ENCODE results near the gene ARHGAP24. TPM values are rescaled to one million over a fixed set of nuclear protein-coding genes. Genes with fewer than 3 reads are reported as not detected.

ARHGAP24 gene
- total RNA-seq, 1 experiment from 2014 or later: 2.1 TPM

DNA sequence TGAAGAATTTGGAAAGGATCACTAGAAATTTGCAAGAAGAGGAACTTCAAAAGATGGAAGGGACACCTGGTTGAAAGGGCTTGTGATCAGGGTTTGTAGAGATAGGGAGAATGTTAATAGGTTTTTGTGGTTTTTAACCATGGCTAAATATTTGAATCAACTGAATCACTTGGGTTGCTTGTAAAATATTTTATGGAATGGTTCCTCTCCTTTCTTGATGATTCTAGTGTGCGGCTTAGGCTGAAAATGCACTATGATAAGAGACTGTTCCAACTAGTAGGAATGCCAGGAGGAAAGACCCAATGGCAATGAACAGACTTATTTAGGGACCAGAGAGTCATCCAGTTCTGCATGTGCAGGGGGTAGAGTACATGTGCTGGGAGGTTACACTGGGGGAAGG is 408.2 kb downstream of the ARHGAP24 start (continued):
- TF ChIP-seq, protein P1, sequence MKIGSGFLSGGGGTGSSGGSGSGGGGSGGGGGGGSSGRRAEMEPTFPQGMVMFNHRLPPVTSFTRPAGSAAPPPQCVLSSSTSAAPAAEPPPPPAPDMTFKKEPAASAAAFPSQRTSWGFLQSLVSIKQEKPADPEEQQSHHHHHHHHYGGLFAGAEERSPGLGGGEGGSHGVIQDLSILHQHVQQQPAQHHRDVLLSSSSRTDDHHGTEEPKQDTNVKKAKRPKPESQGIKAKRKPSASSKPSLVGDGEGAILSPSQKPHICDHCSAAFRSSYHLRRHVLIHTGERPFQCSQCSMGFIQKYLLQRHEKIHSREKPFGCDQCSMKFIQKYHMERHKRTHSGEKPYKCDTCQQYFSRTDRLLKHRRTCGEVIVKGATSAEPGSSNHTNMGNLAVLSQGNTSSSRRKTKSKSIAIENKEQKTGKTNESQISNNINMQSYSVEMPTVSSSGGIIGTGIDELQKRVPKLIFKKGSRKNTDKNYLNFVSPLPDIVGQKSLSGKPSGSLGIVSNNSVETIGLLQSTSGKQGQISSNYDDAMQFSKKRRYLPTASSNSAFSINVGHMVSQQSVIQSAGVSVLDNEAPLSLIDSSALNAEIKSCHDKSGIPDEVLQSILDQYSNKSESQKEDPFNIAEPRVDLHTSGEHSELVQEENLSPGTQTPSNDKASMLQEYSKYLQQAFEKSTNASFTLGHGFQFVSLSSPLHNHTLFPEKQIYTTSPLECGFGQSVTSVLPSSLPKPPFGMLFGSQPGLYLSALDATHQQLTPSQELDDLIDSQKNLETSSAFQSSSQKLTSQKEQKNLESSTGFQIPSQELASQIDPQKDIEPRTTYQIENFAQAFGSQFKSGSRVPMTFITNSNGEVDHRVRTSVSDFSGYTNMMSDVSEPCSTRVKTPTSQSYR (CRISPR knock-in tag; IDR thresholded peaks at IDR 0.05): no peak
- TF ChIP-seq, protein P2, sequence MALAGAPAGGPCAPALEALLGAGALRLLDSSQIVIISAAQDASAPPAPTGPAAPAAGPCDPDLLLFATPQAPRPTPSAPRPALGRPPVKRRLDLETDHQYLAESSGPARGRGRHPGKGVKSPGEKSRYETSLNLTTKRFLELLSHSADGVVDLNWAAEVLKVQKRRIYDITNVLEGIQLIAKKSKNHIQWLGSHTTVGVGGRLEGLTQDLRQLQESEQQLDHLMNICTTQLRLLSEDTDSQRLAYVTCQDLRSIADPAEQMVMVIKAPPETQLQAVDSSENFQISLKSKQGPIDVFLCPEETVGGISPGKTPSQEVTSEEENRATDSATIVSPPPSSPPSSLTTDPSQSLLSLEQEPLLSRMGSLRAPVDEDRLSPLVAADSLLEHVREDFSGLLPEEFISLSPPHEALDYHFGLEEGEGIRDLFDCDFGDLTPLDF (CRISPR knock-in tag; IDR thresholded peaks at IDR 0.05): no peak
- TF ChIP-seq GTF2I (CRISPR knock-in tag; conservative IDR thresholded peaks at IDR 0.05): no peak

DNA sequence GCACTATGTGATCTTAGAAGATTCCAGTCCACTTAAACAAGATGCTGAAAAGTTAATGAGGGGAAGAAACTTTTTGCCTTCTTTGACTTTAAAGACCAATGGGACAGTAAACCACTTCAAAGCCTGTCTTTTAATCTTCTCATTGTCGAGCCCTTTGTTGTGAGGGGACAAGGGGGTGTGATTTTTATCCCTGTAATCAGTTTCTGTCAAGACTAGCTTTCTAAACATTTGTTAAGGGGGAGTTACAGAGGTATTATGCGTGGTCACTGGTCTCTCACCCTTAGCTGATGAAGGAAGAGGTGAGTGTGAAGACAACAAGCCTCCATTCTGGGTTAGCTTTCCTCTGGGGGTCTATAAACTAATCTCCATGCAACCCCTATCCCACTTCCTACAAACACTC is 409.3 kb downstream of the ARHGAP24 start:
- Mint-ChIP-seq H3K4me3 (no peak overlapping the region), H3K36me3 (no peaks in the 10 kb centered on the region), H3K27ac (no peak overlapping the region), H3K27me3 (ENCODE audit: low read depth) (no peaks in the 10 kb centered on the region), H3K9me3 (peaks cover 4% of the 10 kb centered on the region), H3K4me1 (peaks cover 12% of the 10 kb centered on the region)
- TF ChIP-seq SMAD3 (CRISPR knock-in tag; IDR thresholded peaks at IDR 0.05; ENCODE audit: borderline replicate concordance) (no peak), MXD4 (CRISPR knock-in tag; IDR thresholded peaks at IDR 0.05; ENCODE audit: borderline replicate concordance) (no peak), ZNF263 (CRISPR knock-in tag; IDR thresholded peaks at IDR 0.05; ENCODE audit: low read depth) (no peak), NFATC4 (CRISPR knock-in tag; IDR thresholded peaks at IDR 0.05) (no peak), HMGA2 (CRISPR knock-in tag; IDR thresholded peaks at IDR 0.05) (no peak), E2F4 (CRISPR knock-in tag; IDR thresholded peaks at IDR 0.05; ENCODE audit: borderline replicate concordance, low read depth) (no peak), GTF2I (CRISPR knock-in tag; conservative IDR thresholded peaks at IDR 0.05) (no peak), ZNF671 (CRISPR knock-in tag; IDR thresholded peaks at IDR 0.05) (no peak), ZNF232 (CRISPR knock-in tag; IDR thresholded peaks at IDR 0.05) (no peak)
- DNase-seq (ENCODE audit: low spot score): no peak
- ATAC-seq: no peak
- CTCF ChIA-PET: interaction anchor here (1.1 kb wide), 1 partner anchor 87 kb away, joined by 7 read pairs; no protein-coding TSS in a partner anchor
- POLR2A ChIA-PET: no interaction called here

- DNase-seq (ENCODE audit: low spot score) (no peak), ATAC-seq (no peak)
- Mint-ChIP-seq H3K4me1 (peaks cover 12% of the 10 kb centered on the region), H3K36me3 (no peaks in the 10 kb centered on the region), H3K4me3 (no peak overlapping the region), H3K9me3 (peaks cover 4% of the 10 kb centered on the region), H3K27me3 (ENCODE audit: low read depth) (no peaks in the 10 kb centered on the region), H3K27ac (no peak overlapping the region)
- ChIA-PET POLR2A (no interaction called here), CTCF (interaction anchor here (1.1 kb wide), 1 partner anchor 63 kb away, joined by 3 read pairs; no protein-coding TSS in a partner anchor)
- no peak for TF ChIP-seq ZNF423 (CRISPR knock-in tag; IDR thresholded peaks at IDR 0.05)
- TF ChIP-seq FOXP1 (CRISPR knock-in tag; IDR thresholded peaks at IDR 0.05; ENCODE audit: borderline replicate concordance): no peak
- TF ChIP-seq, protein P3, sequence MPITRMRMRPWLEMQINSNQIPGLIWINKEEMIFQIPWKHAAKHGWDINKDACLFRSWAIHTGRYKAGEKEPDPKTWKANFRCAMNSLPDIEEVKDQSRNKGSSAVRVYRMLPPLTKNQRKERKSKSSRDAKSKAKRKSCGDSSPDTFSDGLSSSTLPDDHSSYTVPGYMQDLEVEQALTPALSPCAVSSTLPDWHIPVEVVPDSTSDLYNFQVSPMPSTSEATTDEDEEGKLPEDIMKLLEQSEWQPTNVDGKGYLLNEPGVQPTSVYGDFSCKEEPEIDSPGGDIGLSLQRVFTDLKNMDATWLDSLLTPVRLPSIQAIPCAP (CRISPR knock-in tag; IDR thresholded peaks at IDR 0.05): no peak
- TF ChIP-seq ATF2 (CRISPR knock-in tag; IDR thresholded peaks at IDR 0.05; ENCODE audit: borderline replicate concordance, low read depth): no peak
- TF ChIP-seq ELF4 (CRISPR knock-in tag; IDR thresholded peaks at IDR 0.05; ENCODE audit: low read depth): no peak
- no peak for TF ChIP-seq ZBTB21 (CRISPR knock-in tag; IDR thresholded peaks at IDR 0.05; ENCODE audit: borderline replicate concordance)
- TF ChIP-seq, protein P4, sequence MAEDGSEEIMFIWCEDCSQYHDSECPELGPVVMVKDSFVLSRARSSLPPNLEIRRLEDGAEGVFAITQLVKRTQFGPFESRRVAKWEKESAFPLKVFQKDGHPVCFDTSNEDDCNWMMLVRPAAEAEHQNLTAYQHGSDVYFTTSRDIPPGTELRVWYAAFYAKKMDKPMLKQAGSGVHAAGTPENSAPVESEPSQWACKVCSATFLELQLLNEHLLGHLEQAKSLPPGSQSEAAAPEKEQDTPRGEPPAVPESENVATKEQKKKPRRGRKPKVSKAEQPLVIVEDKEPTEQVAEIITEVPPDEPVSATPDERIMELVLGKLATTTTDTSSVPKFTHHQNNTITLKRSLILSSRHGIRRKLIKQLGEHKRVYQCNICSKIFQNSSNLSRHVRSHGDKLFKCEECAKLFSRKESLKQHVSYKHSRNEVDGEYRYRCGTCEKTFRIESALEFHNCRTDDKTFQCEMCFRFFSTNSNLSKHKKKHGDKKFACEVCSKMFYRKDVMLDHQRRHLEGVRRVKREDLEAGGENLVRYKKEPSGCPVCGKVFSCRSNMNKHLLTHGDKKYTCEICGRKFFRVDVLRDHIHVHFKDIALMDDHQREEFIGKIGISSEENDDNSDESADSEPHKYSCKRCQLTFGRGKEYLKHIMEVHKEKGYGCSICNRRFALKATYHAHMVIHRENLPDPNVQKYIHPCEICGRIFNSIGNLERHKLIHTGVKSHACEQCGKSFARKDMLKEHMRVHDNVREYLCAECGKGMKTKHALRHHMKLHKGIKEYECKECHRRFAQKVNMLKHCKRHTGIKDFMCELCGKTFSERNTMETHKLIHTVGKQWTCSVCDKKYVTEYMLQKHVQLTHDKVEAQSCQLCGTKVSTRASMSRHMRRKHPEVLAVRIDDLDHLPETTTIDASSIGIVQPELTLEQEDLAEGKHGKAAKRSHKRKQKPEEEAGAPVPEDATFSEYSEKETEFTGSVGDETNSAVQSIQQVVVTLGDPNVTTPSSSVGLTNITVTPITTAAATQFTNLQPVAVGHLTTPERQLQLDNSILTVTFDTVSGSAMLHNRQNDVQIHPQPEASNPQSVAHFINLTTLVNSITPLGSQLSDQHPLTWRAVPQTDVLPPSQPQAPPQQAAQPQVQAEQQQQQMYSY (CRISPR knock-in tag; IDR thresholded peaks at IDR 0.05): no peak
- TF ChIP-seq ATF6 (CRISPR knock-in tag; IDR thresholded peaks at IDR 0.05): no peak
- TF ChIP-seq NR1H2 (CRISPR knock-in tag; IDR thresholded peaks at IDR 0.05): no peak
- TF ChIP-seq HMGA2 (CRISPR knock-in tag; IDR thresholded peaks at IDR 0.05): no peak
Measured at GRCh38 chr4:85886665-85887064, 411.7 kb downstream of the ARHGAP24 start.
